A549 (cell line): ENCODE measurements around the gene ADSS1. TPM values are rescaled to one million over a fixed set of nuclear protein-coding genes. Genes with fewer than 3 reads are reported as not detected.

Experiments used
- ATAC-seq, 2 experiments: fragments of 200-7000 bp in 1 of 2; fragments of >200 bp in 1 of 2; cut with Nextera tagmentation in 1 of 2; cut with Tn5 transposase in 1 of 2; 3 replicates each; pipeline versions ENCODE4 v1.8.0 to v1.9.1; 2018 to 2020; ENCODE audit warnings: mild to moderate bottlenecking in 1 of 2, moderate library complexity in 1 of 2
- CTCF ChIA-PET: fragments of 300-600 bp; sonication (Branson Sonifier 250); formaldehyde crosslinking; extraction: SDS; loops from one replicate; lab custom pipeline; 2021; ENCODE audit warnings: antibody characterized with exemption, inconsistent platforms; lab: Yijun Ruan, JAX
- POLR2A ChIA-PET: fragments of 350-600 bp; formaldehyde crosslinking; extraction: SDS; loops from one replicate; lab custom pipeline; 2021; ENCODE audit warnings: antibody characterized with exemption, inconsistent platforms; lab: Yijun Ruan, JAX
- DNase-seq, 2 experiments: peaks; one replicate each; pipeline versions ENCODE4 v3.0.0 to v3.0.0-alpha.2; 2011 to 2016; ENCODE audit warnings: low read depth in 1 of 2, low spot score in 1 of 2
- FAIRE-seq: peaks from 2 replicates; lab custom pipeline; 2011; peaks lifted over from hg19 to GRCh38; lab: Jason Lieb, UNC
- H3K27ac ChIP-seq, 2 experiments: fragments of >200 bp; sonication (Bioruptor Twin); formaldehyde crosslinking; 3 replicates each; pipeline ENCODE4 v1.5.1; 2016 to 2017
- H3K4me1 ChIP-seq: fragments of >200 bp; sonication (Bioruptor Twin); formaldehyde crosslinking; 3 replicates; pipeline ENCODE4 v1.6.1; 2016
- H3K4me2 ChIP-seq: fragments of >200 bp; sonication (Bioruptor Twin); formaldehyde crosslinking; 3 replicates; pipeline ENCODE4 v1.6.1; 2016
- H3K4me3 ChIP-seq: fragments of >200 bp; sonication (Bioruptor Twin); formaldehyde crosslinking; 3 replicates; pipeline ENCODE4 v1.5.1; 2016
- H3K9me3 ChIP-seq: fragments of >200 bp; sonication (Bioruptor Twin); formaldehyde crosslinking; 3 replicates; pipeline ENCODE4 v1.6.1; 2016
- BCL3 ChIP-seq: fragments of >200 bp; sonication (Bioruptor Twin); formaldehyde crosslinking; IDR thresholded peaks from 3 replicates; pipeline ENCODE4 v1.6.1; 2016
- CBX8 ChIP-seq: fragments of 200-600 bp; sonication (generic); IDR thresholded peaks from 2 replicates; pipeline ENCODE4 v1.6.1; 2016
- CHD4 ChIP-seq: fragments of 200-600 bp; sonication (generic); IDR thresholded peaks from 2 replicates; pipeline ENCODE4 v1.6.1; 2016; ENCODE audit warnings: antibody characterized with exemption, mild to moderate bottlenecking, borderline replicate concordance
- CTCF ChIP-seq: fragments of >200 bp; sonication (Bioruptor Twin); formaldehyde crosslinking; IDR thresholded peaks from 3 replicates; pipeline ENCODE4 v1.5.1; 2016
- EP300 ChIP-seq, 2 experiments: fragments of >200 bp; sonication (Bioruptor Twin); formaldehyde crosslinking; IDR thresholded peaks; 2 replicates in 1 of 2; 3 replicates in 1 of 2; pipeline ENCODE4 v1.6.1; 2016 to 2017
- ESRRA ChIP-seq: fragments of 150-350 bp; IDR thresholded peaks from 2 replicates; pipeline ENCODE4 v1.6.1; 2014; ENCODE audit warnings: mild to moderate bottlenecking, low read length, borderline replicate concordance
- FOSB ChIP-seq: fragments of 250-450 bp; sonication (Bioruptor Pico); IDR thresholded peaks from 2 replicates; pipeline ENCODE4 v1.5.0; 2020; ENCODE audit warnings: mild to moderate bottlenecking, moderate library complexity
- FOSL2 ChIP-seq, 2 experiments: fragments of 450-650 bp in 1 of 2; fragments of >200 bp in 1 of 2; sonication (Bioruptor Twin) in 1 of 2; formaldehyde crosslinking; IDR thresholded peaks; 2 replicates each; pipeline versions ENCODE4 v1.5.0 to v1.6.1; 2016 to 2020; ENCODE audit warnings: mild to moderate bottlenecking in 1 of 2, moderate library complexity in 1 of 2
- HDAC2 ChIP-seq: fragments of 200-600 bp; sonication (generic); IDR thresholded peaks from 2 replicates; pipeline ENCODE4 v1.6.1; 2016
- HEYL ChIP-seq: fragments of 250-450 bp; sonication (Bioruptor Pico); IDR thresholded peaks from 2 replicates; pipeline ENCODE4 v1.8.0; 2021; ENCODE audit warnings: mild to moderate bottlenecking, moderate library complexity
- HMGXB4 ChIP-seq: fragments of 250-450 bp; sonication (Bioruptor Pico); IDR thresholded peaks from 2 replicates; pipeline ENCODE4 v1.5.0; 2021; ENCODE audit warnings: mild to moderate bottlenecking, moderate library complexity, borderline replicate concordance
- HOXA7 ChIP-seq: fragments of 250-450 bp; sonication (Bioruptor Pico); IDR thresholded peaks from 2 replicates; pipeline ENCODE4 v1.5.0; 2020; ENCODE audit warnings: mild to moderate bottlenecking, moderate library complexity
- KDM5A ChIP-seq: fragments of 200-600 bp; sonication (generic); IDR thresholded peaks from 2 replicates; pipeline ENCODE4 v1.6.1; 2016; ENCODE audit warnings: antibody characterized with exemption, mild to moderate bottlenecking
- MAFK ChIP-seq: fragments of 450-650 bp; IDR thresholded peaks from 2 replicates; pipeline ENCODE4 v1.6.1; 2014; ENCODE audit not compliant: partially characterized antibody
- NPAS2 ChIP-seq: fragments of 250-450 bp; sonication (Bioruptor Pico); IDR thresholded peaks from 2 replicates; pipeline ENCODE4 v1.8.0; 2022; ENCODE audit warnings: mild to moderate bottlenecking, moderate library complexity, borderline replicate concordance
- NR3C1 ChIP-seq: fragments of >200 bp; sonication (Bioruptor Twin); formaldehyde crosslinking; IDR thresholded peaks from 3 replicates; pipeline ENCODE4 v1.6.1; 2017
- PBX3 ChIP-seq: IDR thresholded peaks from 2 replicates; pipeline ENCODE4 v1.6.1; 2012
- PHF8 ChIP-seq: fragments of 200-600 bp; sonication (generic); IDR thresholded peaks from 2 replicates; pipeline ENCODE4 v1.6.1; 2016; ENCODE audit warnings: low read depth, mild to moderate bottlenecking, antibody characterized with exemption, moderate library complexity, borderline replicate concordance
- POLR2A ChIP-seq: IDR thresholded peaks from 2 replicates; pipeline ENCODE4 v1.6.1; 2012; ENCODE audit warnings: mild to moderate bottlenecking, low read length
- POLR2AphosphoS2 ChIP-seq: conservative IDR thresholded peaks from 2 replicates; pipeline ENCODE4 v1.6.1; 2012; ENCODE audit warnings: low read length, improper control_type of control experiment, inconsistent platforms
- RAD21 ChIP-seq, 2 experiments: fragments of >200 bp in 1 of 2; sonication (Bioruptor Twin) in 1 of 2; formaldehyde crosslinking in 1 of 2; IDR thresholded peaks in 1 of 2; conservative IDR thresholded peaks in 1 of 2; 2 replicates in 1 of 2; 3 replicates in 1 of 2; pipeline ENCODE4 v1.6.1; 2012 to 2018; ENCODE audit warnings: inconsistent platforms in 1 of 2
- RCOR1 ChIP-seq: fragments of 150-350 bp; IDR thresholded peaks from 2 replicates; pipeline ENCODE4 v1.6.1; 2014; ENCODE audit warnings: antibody characterized with exemption, low read length, low read depth
- SREBF2 ChIP-seq: fragments of 450-650 bp; IDR thresholded peaks from 2 replicates; pipeline ENCODE4 v1.6.1; 2014; ENCODE audit warnings: mild to moderate bottlenecking, moderate library complexity
- TP53 ChIP-seq: fragments of 250-450 bp; sonication (Bioruptor Pico); IDR thresholded peaks from 2 replicates; pipeline ENCODE4 v1.5.0; 2021; ENCODE audit warnings: mild to moderate bottlenecking, moderate library complexity
- ZFP36 ChIP-seq: fragments of 450-650 bp; IDR thresholded peaks from 2 replicates; pipeline ENCODE4 v1.6.1; 2014; ENCODE audit warnings: borderline replicate concordance; ENCODE audit not compliant: partially characterized antibody
- ZNF302 ChIP-seq: fragments of 250-450 bp; sonication (Bioruptor Pico); IDR thresholded peaks from 2 replicates; pipeline ENCODE4 v1.9.0; 2021; ENCODE audit warnings: inconsistent platforms, mild to moderate bottlenecking, moderate library complexity
- WGBS: methylation state at CpG from one replicate; pipeline ENCODE4 v1.1.6; 2017; ENCODE audit errors: missing lambda C conversion rate; 5-methylcytosine and 5-hydroxymethylcytosine counted together
- polyA plus RNA-seq, 4 experiments: library from polyadenylated mRNA; depleted of rRNA in 3 of 4; stranded (reverse); fragments of >200 nt; fragmentation: RNase III in 1 of 4; extraction: RNeasy Plus Mini Kit Qiagen cat#74134 plus additional on column Dnase treatment in 1 of 4; gene quantifications; 2 replicates in 3 of 4; 3 replicates in 1 of 4; pipeline ENCODE4 v1.2.3, GENCODE V29; 2011 to 2017

ADSS1 gene
- polyA plus RNA-seq, 2 of the 4 experiments (the other 2 are of a cell fraction), result 6.2 to 10.1 TPM

- TF ChIP-seq CHD4 (no peak), HMGXB4 (CRISPR knock-in tag) (no peak), ESRRA (no peak), MAFK (no peak), ZNF302 (no peak), ZFP36 (no peak)
- TF ChIP-seq, all 56 proteins: peak for 0
Measured at GRCh38 chr14:104715871-104716270, 8.2 kb upstream of the ADSS1 start (continued).

- Histone ChIP-seq H3K27ac (no peak overlapping the region), H3K4me2 (no peak overlapping the region), H3K4me1 (peaks cover 7% of the 10 kb centered on the region; the same call in 2 of the 3 replicates), H3K4me3 (no peak overlapping the region), H3K9me3 (no peaks in the 10 kb centered on the region)
- DNase-seq, result no peak
- no peak for ATAC-seq
- TF ChIP-seq NPAS2 (CRISPR knock-in tag) (no peak), HEYL (no peak), SREBF2 (no peak), PBX3 (no peak), FOSL2 (IDR thresholded peaks at IDR 0.05) (no peak), FOSL2 (CRISPR knock-in tag; IDR thresholded peaks at IDR 0.05) (no peak), FOSB (CRISPR knock-in tag) (no peak), HMGXB4 (CRISPR knock-in tag) (no peak), POLR2A (no peak), CBX8 (no peak), BCL3 (no peak), EP300 (IDR thresholded peaks at IDR 0.05) (no peak), PHF8 (no peak), RAD21 (conservative IDR thresholded peaks at IDR 0.05 in 1 of 2, IDR thresholded peaks at IDR 0.05 in 1 of 2) (no peak), TP53 (CRISPR knock-in tag) (no peak), KDM5A (no peak)
- ChIA-PET POLR2A (no interaction called here), CTCF (interaction anchor here (1.6 kb wide), 1 partner anchor 8 kb away, joined by 5 read pairs; no protein-coding TSS in a partner anchor)
- 95% methylated on average over 9 of the region's 22 CpGs for WGBS
- no peak for FAIRE-seq
Measured at GRCh38 chr14:104717137-104717536, 6.9 kb upstream of the ADSS1 start.

GRCh38 chr14:104717646-104718045 is 6.4 kb upstream of the ADSS1 start:
- POLR2A ChIA-PET, result no interaction called here
- Histone ChIP-seq H3K9me3 (no peaks in the 10 kb centered on the region), H3K4me2 (no peak overlapping the region), H3K4me3 (no peak overlapping the region), H3K27ac (no peak overlapping the region), H3K4me1 (peaks cover 12% of the 10 kb centered on the region; the same call in 2 of the 3 replicates)
- FAIRE-seq (no peak), ATAC-seq (no peak), DNase-seq (no peak)
- CTCF ChIA-PET, result interaction anchor here (0.9 to 1.6 kb wide), 2 partner anchors 8 to 27 kb away, joined by 3 to 5 read pairs; no protein-coding TSS in a partner anchor
- 92% methylated on average over 20 of the region's 20 CpGs for WGBS
- TF ChIP-seq NPAS2 (CRISPR knock-in tag) (no peak), POLR2A (no peak), HDAC2 (no peak), CBX8 (no peak), CTCF (no peak), RCOR1 (no peak), ZFP36 (no peak), HOXA7 (no peak), NR3C1 (no peak), POLR2AphosphoS2 (no peak)
